Measurements from ENCODE around the gene ADGRD2.

ADGRD2 gene

GRCh38 chr9:124439686-124440243 is 10.5 kb upstream of the ADGRD2 start:
- no peak overlapping the region for H3K4me3 ChIP-seq (ENCODE audit: low read depth in 1 of 2, low read length in 2 of 2)

GRCh38 chr9:124440786-124441185 is 9.5 kb upstream of the ADGRD2 start:
- Histone ChIP-seq H3K27me3 (ENCODE audit: control insufficient read depth in 1 of 2, insufficient read depth in 2 of 2, low read length in 2 of 2) (peaks cover 0 to 4% of the 10 kb centered on the region in 2 donors), H3K27ac (ENCODE audit: low read depth, low read length) (no peak overlapping the region)

More at GRCh38 chr9:124439686-124440243, 10.5 kb upstream of the ADGRD2 start:
- Histone ChIP-seq H3K4me1 (ENCODE audit: insufficient read depth, low read length) (no peaks in the 10 kb centered on the region), H3K27me3 (ENCODE audit: control insufficient read depth in 1 of 2, insufficient read depth in 2 of 2, low read length in 2 of 2) (peaks cover 0 to 4% of the 10 kb centered on the region in 2 donors), H3K9me3 (ENCODE audit: low read length) (no peaks in the 10 kb centered on the region), H3K36me3 (ENCODE audit: insufficient read depth, low read length) (no peaks in the 10 kb centered on the region), H3K9ac (ENCODE audit: low read length) (no peak overlapping the region), H3K27ac (ENCODE audit: low read depth, low read length) (no peak overlapping the region)

GRCh38 chr9:124441291-124441690 is 9.0 kb upstream of the ADGRD2 start:
- Histone ChIP-seq H3K36me3 (ENCODE audit: insufficient read depth, low read length) (no peaks in the 10 kb centered on the region), H3K9ac (ENCODE audit: low read length) (no peak overlapping the region), H3K27me3 (ENCODE audit: control insufficient read depth in 1 of 2, insufficient read depth in 2 of 2, low read length in 2 of 2) (peaks cover 0 to 4% of the 10 kb centered on the region in 2 donors), H3K27ac (ENCODE audit: low read depth, low read length) (no peak overlapping the region), H3K4me3 (ENCODE audit: low read depth in 1 of 2, low read length in 2 of 2) (no peak overlapping the region), H3K4me1 (ENCODE audit: insufficient read depth, low read length) (no peaks in the 10 kb centered on the region), H3K9me3 (ENCODE audit: low read length) (no peaks in the 10 kb centered on the region)

More at GRCh38 chr9:124440786-124441185, 9.5 kb upstream of the ADGRD2 start:
- Histone ChIP-seq H3K9me3 (ENCODE audit: low read length) (no peaks in the 10 kb centered on the region), H3K9ac (ENCODE audit: low read length) (no peak overlapping the region), H3K4me3 (ENCODE audit: low read depth in 1 of 2, low read length in 2 of 2) (no peak overlapping the region), H3K36me3 (ENCODE audit: insufficient read depth, low read length) (no peaks in the 10 kb centered on the region), H3K4me1 (ENCODE audit: insufficient read depth, low read length) (no peaks in the 10 kb centered on the region)

- no peaks in the 10 kb centered on the region for H3K4me1 ChIP-seq (ENCODE audit: insufficient read depth, low read length)
- no peak overlapping the region for H3K27ac ChIP-seq (ENCODE audit: low read depth, low read length)
- no peaks in the 10 kb centered on the region for H3K36me3 ChIP-seq (ENCODE audit: insufficient read depth, low read length)
Measured at GRCh38 chr9:124442379-124442778, 7.9 kb upstream of the ADGRD2 start.

GRCh38 chr9:124442826-124443225 is 7.4 kb upstream of the ADGRD2 start:
- Histone ChIP-seq H3K9me3 (ENCODE audit: low read length) (no peaks in the 10 kb centered on the region), H3K4me1 (ENCODE audit: insufficient read depth, low read length) (no peaks in the 10 kb centered on the region), H3K27ac (ENCODE audit: low read depth, low read length) (no peak overlapping the region), H3K36me3 (ENCODE audit: insufficient read depth, low read length) (no peaks in the 10 kb centered on the region), H3K9ac (ENCODE audit: low read length) (no peak overlapping the region), H3K27me3 (ENCODE audit: control insufficient read depth in 1 of 2, insufficient read depth in 2 of 2, low read length in 2 of 2) (peaks cover 0 to 4% of the 10 kb centered on the region in 2 donors), H3K4me3 (ENCODE audit: low read depth in 1 of 2, low read length in 2 of 2) (no peak overlapping the region)

More at GRCh38 chr9:124442379-124442778, 7.9 kb upstream of the ADGRD2 start:
- Histone ChIP-seq H3K27me3 (ENCODE audit: control insufficient read depth in 1 of 2, insufficient read depth in 2 of 2, low read length in 2 of 2) (peaks cover 0 to 4% of the 10 kb centered on the region in 2 donors), H3K9ac (ENCODE audit: low read length) (no peak overlapping the region), H3K9me3 (ENCODE audit: low read length) (no peaks in the 10 kb centered on the region), H3K4me3 (ENCODE audit: low read depth in 1 of 2, low read length in 2 of 2) (no peak overlapping the region)

GRCh38 chr9:124443625-124444024 is 6.6 kb upstream of the ADGRD2 start:
- H3K27me3 ChIP-seq (ENCODE audit: control insufficient read depth in 1 of 2, insufficient read depth in 2 of 2, low read length in 2 of 2) = peaks cover 0 to 4% of the 10 kb centered on the region in 2 donors
- H3K4me1 ChIP-seq (ENCODE audit: insufficient read depth, low read length) = no peaks in the 10 kb centered on the region
- no peaks in the 10 kb centered on the region for H3K9me3 ChIP-seq (ENCODE audit: low read length)
- no peak overlapping the region for H3K27ac ChIP-seq (ENCODE audit: low read depth, low read length)
- no peak overlapping the region for H3K9ac ChIP-seq (ENCODE audit: low read length)
- no peaks in the 10 kb centered on the region for H3K36me3 ChIP-seq (ENCODE audit: insufficient read depth, low read length)
- no peak overlapping the region for H3K4me3 ChIP-seq (ENCODE audit: low read depth in 1 of 2, low read length in 2 of 2)

- Histone ChIP-seq H3K9me3 (ENCODE audit: low read length) (no peaks in the 10 kb centered on the region), H3K9ac (ENCODE audit: low read length) (no peak overlapping the region), H3K36me3 (ENCODE audit: insufficient read depth, low read length) (no peaks in the 10 kb centered on the region), H3K27me3 (ENCODE audit: control insufficient read depth in 1 of 2, insufficient read depth in 2 of 2, low read length in 2 of 2) (peaks cover 0 to 4% of the 10 kb centered on the region in 2 donors), H3K4me3 (ENCODE audit: low read depth in 1 of 2, low read length in 2 of 2) (no peak overlapping the region), H3K27ac (ENCODE audit: low read depth, low read length) (no peak overlapping the region), H3K4me1 (ENCODE audit: insufficient read depth, low read length) (no peaks in the 10 kb centered on the region)
Measured at GRCh38 chr9:124444166-124444565, 6.1 kb upstream of the ADGRD2 start.

- no peak overlapping the region for H3K9ac ChIP-seq (ENCODE audit: low read length)
- H3K27ac ChIP-seq (ENCODE audit: low read depth, low read length) = no peak overlapping the region
- H3K27me3 ChIP-seq (ENCODE audit: control insufficient read depth in 1 of 2, insufficient read depth in 2 of 2, low read length in 2 of 2) = peaks cover 10 to 25% of the 10 kb centered on the region in 2 donors
Measured at GRCh38 chr9:124447297-124447661, 3.0 kb upstream of the ADGRD2 start.

GRCh38 chr9:124448019-124448418 is 2.2 kb upstream of the ADGRD2 start:
- Histone ChIP-seq H3K36me3 (ENCODE audit: insufficient read depth, low read length) (no peaks in the 10 kb centered on the region), H3K9ac (ENCODE audit: low read length) (no peak overlapping the region), H3K4me3 (ENCODE audit: low read depth in 1 of 2, low read length in 2 of 2) (no peak overlapping the region), H3K9me3 (ENCODE audit: low read length) (no peaks in the 10 kb centered on the region), H3K27ac (ENCODE audit: low read depth, low read length) (no peak overlapping the region), H3K4me1 (ENCODE audit: insufficient read depth, low read length) (no peaks in the 10 kb centered on the region), H3K27me3 (ENCODE audit: control insufficient read depth in 1 of 2, insufficient read depth in 2 of 2, low read length in 2 of 2) (peaks cover 11 to 31% of the 10 kb centered on the region in 2 donors)

More at GRCh38 chr9:124447297-124447661, 3.0 kb upstream of the ADGRD2 start:
- no peaks in the 10 kb centered on the region for H3K4me1 ChIP-seq (ENCODE audit: insufficient read depth, low read length)
- H3K36me3 ChIP-seq (ENCODE audit: insufficient read depth, low read length) = no peaks in the 10 kb centered on the region
- no peak overlapping the region for H3K4me3 ChIP-seq (ENCODE audit: low read depth in 1 of 2, low read length in 2 of 2)
- no peaks in the 10 kb centered on the region for H3K9me3 ChIP-seq (ENCODE audit: low read length)

- no peaks in the 10 kb centered on the region for H3K36me3 ChIP-seq (ENCODE audit: insufficient read depth, low read length)
- peaks cover 11 to 43% of the 10 kb centered on the region in 2 donors for H3K27me3 ChIP-seq (ENCODE audit: control insufficient read depth in 1 of 2, insufficient read depth in 2 of 2, low read length in 2 of 2)
- no peak overlapping the region for H3K4me3 ChIP-seq (ENCODE audit: low read depth in 1 of 2, low read length in 2 of 2)
- no peaks in the 10 kb centered on the region for H3K4me1 ChIP-seq (ENCODE audit: insufficient read depth, low read length)
- no peak overlapping the region for H3K27ac ChIP-seq (ENCODE audit: low read depth, low read length)
- H3K9ac ChIP-seq (ENCODE audit: low read length) = no peak overlapping the region
- no peaks in the 10 kb centered on the region for H3K9me3 ChIP-seq (ENCODE audit: low read length)
Measured at GRCh38 chr9:124449381-124450151, 685 bp upstream of the ADGRD2 start.

GRCh38 chr9:124450931-124451661 is 845 bp downstream of the ADGRD2 start:
- H3K27me3 ChIP-seq (ENCODE audit: control insufficient read depth in 1 of 2, insufficient read depth in 2 of 2, low read length in 2 of 2) = peaks cover 11 to 43% of the 10 kb centered on the region in 2 donors

More at GRCh38 chr9:124450931-124451661, 845 bp downstream of the ADGRD2 start:
- Histone ChIP-seq H3K27ac (ENCODE audit: low read depth, low read length) (no peak overlapping the region), H3K4me1 (ENCODE audit: insufficient read depth, low read length) (no peaks in the 10 kb centered on the region), H3K9me3 (ENCODE audit: low read length) (no peaks in the 10 kb centered on the region), H3K9ac (ENCODE audit: low read length) (no peak overlapping the region), H3K36me3 (ENCODE audit: insufficient read depth, low read length) (no peaks in the 10 kb centered on the region), H3K4me3 (ENCODE audit: low read depth in 1 of 2, low read length in 2 of 2) (no peak overlapping the region)

Measured in muscle layer of colon (tissue), 2 donors.